H4 (cell line): ENCODE data around the gene ADH4. TPM values are rescaled to one million over a fixed set of nuclear protein-coding genes. Genes with fewer than 3 reads are reported as not detected.
"Not testable (repeated sequence)": the region's sequence is repeated elsewhere in the genome, so short reads cannot be mapped to it uniquely, and the experiment has no call there.

Experiments
- DNase-seq: peaks from one replicate; pipeline ENCODE4 v3.0.0-alpha.2; 2015; ENCODE audit warnings: low spot score
- total RNA-seq: library from RNA; depleted of rRNA; stranded (reverse); fragments of >200 nt; shearing (Covaris generic); gene quantifications from 2 replicates; pipeline ENCODE4 v1.2.3, GENCODE V29; 2014; rRNA removed

The ADH4 gene
- not detected in 2 replicates for total RNA-seq

DNA sequence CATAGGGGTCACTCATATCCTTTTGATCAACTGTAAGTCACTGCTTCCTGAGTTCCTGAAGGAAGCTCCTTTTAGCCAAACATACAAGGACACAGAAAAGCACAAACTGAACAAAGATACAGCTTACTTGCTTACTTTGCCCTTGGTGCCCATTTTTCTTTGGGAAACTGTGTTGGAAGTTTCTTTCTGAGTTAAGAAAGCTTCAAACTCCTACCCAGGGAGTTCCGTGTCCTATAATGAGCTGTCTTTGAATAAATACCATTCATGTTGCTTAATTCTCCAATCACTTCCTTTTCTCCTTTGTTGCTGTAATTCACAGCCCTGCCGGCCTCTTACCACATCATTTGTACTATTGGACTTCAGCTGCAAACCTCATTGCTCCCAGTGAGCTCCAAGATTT, at the start of gene ADH4:
Gene ADH4, minus strand, starts transcription at position 228 of the 400 bp plus-strand sequence. Its CDS starts 75 bp downstream, at position 153.
- DNase-seq = no peak

DNA sequence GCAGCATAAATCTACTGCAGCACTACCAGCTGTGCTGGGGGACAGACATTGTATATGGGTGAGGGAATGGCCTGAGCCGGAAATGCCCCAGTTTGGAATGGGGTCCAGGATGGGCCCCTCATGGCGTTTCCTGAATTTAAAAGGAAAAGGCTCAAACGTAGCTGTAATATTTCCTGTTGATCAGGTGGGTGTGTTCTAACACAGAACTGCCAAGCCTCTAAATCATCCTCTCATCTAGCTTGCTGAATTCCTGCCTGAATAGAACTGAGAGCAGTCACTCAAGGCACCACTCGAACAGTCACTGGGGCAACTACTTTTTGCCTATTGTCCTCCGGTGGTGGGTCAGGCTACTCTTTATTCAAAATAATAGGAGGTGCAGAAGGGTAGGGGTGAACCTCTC, 46.2 kb upstream of the ADH4 start:
- no peak for DNase-seq

DNA sequence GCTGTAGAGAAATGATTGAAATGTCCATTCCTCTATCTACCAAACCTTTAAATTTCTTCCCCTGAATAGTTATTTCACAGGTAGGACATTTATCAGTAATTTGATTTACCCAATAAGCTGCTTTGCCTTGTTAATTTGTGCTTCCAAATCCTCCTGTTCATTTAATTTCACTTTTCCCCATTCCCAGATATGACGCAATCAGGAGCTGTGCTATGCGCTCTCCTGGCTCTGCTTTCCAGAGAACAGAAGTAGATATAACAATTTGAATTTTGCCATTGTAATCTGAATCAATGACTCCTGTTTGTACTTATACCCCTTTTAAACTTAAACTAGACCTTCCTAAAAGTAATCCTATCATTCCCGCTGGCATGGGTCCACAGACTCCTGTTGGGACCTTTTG, 45.8 kb upstream of the ADH4 start:
- DNase-seq = not testable (repeated sequence)

GRCh38 chr4:99186029-99186428, 41.9 kb upstream of the ADH4 start:
- DNase-seq = no peak

- DNase-seq = no peak
Observed at GRCh38 chr4:99185581-99185980, 41.5 kb upstream of the ADH4 start.

DNA sequence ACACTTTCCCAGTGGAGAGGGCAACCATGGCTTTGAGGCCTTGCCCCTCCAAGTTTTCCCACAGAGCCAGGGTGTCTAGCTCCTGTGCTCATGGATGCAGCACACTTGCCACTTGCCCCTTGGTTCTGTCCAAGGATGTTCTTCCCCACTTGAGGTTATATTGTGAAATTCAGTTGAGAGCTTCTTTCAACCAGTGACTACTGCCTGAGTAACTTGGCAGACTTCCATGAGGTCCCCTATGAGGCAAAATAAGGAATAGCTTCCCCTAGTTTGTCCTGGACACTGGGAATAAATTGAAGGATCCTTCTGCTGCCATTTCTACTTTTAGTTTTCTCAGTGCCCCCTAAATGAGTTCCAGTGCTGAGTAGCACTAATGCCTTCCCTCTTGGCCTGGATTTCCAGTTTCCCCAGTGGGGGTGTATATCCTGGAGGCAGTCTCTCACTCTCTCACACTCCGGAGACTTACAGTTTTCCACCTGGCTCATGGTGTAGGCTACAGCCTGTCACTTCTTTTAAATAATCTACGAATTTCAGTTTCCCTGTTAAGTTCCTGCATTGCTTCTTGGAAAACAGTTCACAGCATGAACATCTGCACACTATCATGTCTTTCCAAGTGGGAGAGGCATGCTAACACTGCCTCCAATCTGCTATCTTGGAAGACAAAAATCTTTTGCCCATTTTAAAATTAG, 36.4 kb upstream of the ADH4 start:
- DNase-seq = no peak

DNA sequence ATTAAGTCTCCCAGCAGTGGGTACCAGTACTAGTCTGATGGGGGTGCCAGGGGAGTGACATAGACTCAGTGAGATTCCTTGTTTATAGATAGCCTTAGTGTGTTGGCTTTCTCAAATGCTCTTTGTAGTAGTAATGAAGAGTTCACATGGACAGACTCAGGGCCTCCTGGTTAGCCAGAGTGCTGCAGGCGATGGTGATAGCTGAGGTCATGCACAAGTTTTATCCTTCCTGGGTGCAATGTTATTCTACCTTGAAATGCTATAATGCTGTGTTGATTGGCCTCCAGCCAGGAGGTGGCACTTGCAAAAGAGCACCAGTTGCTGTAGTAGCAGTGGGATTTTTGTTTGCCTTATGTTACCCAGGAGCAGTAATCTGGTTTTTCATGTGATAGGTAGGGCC, 35.5 kb upstream of the ADH4 start:
- DNase-seq = no peak

GRCh38 chr4:99179178-99179577, 35.1 kb upstream of the ADH4 start:
- no peak for DNase-seq

- DNase-seq = no peak
Observed at GRCh38 chr4:99166544-99166943, 22.4 kb upstream of the ADH4 start.

GRCh38 chr4:99165978-99166377, 21.9 kb upstream of the ADH4 start:
- DNase-seq = no peak

DNA sequence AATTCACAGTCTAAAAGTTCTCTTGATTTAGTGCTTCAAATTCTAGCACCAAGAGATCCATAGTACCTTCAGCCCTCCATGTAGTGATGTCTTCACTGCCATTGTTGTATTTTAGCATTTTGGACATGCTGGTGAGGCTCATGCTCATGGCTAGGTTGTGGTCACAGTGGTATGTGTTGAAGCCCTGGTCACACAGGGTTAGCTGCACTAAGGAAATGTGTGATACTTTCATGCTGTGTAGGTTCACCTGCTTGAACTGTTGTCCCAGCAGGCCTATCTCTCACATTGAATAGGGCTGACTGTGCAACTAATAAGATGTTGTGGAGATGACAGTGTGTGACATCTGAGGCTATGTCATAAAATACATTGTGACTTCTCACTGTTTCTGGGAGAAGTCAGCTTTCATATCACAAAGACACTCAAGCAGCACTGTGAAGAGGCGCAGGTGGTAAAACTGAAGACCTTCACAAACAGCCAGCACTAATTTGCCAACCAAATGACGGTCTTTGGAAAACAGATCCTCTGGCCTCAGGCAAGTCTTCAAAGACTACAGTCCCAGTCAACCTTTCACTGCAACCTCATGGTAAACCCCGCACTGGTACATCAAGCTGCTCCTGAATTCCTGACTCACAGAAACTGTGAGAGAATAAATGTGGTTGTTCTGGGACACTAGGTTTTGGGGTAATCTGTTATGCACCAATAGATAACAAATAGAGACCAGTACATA, 17.4 kb upstream of the ADH4 start:
- DNase-seq = no peak

DNA sequence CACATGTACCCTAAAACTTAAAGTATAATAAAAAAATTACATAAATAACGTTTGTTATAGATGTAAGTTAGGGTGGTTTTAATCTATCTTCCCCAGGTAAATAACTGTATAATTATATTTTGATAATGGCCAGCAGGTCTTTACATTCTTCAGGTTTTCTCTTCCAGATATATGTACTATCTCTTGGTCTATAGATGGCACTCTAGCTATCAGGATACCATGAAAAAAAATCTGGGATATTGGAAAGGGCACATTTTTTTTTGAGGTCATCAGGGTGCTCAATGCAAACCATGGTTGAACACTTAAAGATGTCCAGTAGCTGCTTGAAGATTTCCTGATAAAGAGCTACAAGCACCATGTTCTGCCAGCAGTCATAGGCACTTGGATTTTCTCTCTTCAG, 15.6 kb upstream of the ADH4 start:
- no peak for DNase-seq

DNA sequence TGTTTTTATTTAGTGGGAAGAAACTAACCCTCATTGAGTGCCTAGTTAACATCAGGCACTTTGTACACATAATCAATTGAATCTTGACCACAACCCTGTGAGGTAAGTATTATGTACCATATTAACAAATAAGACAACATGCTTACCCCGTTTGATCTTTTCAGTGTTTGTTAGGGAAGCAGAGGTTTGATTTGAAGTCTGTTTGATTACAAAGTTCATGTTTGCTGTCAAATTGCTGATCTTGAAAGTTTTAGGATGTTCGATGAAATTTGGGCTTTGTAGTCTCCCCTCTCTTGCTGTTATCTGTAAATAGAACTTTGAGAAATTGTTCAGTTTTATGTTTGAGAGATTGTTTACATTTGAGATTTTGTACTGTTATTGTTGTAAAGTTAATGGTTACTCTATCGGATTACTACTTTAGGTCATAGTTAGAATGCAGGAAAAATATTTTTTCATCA, 13.4 kb upstream of the ADH4 start:
- DNase-seq = no peak

GRCh38 chr4:99156992-99157391, 12.9 kb upstream of the ADH4 start:
- no peak for DNase-seq

- no peak for DNase-seq
Observed at GRCh38 chr4:99154658-99155342, 10.7 kb upstream of the ADH4 start.

- DNase-seq = no peak
Observed at GRCh38 chr4:99151995-99152394, 7.9 kb upstream of the ADH4 start.

DNA sequence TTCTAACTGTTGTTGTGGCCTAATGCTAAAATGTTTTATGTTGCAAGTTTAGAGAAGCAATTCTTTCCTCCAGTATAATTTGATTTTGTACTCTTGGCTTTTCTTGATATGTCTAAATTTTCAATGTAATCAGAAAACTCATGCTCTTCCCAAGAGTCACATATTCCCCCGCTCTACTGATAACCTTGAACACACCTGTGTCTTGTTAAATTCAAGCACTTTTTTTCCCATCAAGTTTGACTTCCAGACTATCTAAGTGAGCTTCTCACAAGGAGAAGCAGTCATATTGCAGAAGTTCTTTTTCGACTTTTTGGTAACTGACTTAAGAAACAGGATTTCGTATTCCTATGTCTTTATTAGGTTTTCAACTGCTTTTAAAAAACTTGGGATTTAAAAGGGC, 7.4 kb upstream of the ADH4 start:
- DNase-seq = no peak

GRCh38 chr4:99149426-99150019, 5.4 kb upstream of the ADH4 start:
- no peak for DNase-seq

GRCh38 chr4:99148550-99148949, 4.5 kb upstream of the ADH4 start:
- DNase-seq = no peak

DNA sequence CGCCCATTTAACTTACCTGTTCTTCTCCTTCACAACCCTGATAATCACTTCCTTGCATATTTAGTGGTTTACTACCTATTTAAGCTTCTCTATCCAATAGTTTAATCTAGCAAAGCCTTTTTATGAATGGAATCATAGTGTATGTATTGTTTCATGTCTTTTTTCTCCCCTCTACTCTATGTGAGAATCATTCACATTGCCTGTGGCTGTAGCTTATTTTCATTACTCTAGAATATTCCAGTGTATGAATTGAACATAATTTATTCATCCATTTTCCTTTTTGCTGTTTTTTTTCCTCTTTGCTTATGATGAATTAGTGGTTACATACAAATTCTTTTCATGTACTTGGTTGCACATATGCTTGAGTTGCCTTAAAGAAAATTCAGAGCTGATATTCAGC, 490 bp upstream of the ADH4 start:
- DNase-seq = no peak

DNA sequence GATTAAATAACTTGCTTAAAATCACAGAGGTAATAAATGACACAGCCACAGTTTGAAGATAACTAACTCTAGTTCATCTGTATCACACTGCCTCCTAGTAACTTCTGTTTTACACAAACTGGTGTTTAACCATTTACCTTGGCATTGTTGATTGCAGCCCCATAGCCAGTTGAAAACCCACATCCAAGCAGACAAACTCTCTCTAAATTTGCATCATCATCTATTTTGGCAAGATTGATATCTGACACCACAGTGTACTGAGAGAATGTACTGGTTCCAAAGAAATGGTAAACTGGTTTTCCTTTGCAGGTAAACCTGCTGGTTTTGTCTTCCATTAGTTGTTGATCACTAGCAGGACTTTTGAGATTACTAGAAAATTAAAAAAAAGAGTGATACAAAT, 7.8 kb downstream of the ADH4 start:
- no peak for DNase-seq

- no peak for DNase-seq
Observed at GRCh38 chr4:99135541-99136162, 8.4 kb downstream of the ADH4 start.
